GM19324 (cell line): ENCODE measurements around the gene RCC1.
A peak's percentile ranks its signal among the peaks of the same experiment; 100 is the strongest.
"Not testable (repeated sequence)": the region's sequence is repeated elsewhere in the genome, so short reads cannot be mapped to it uniquely, and the experiment has no call there.

ENCODE experiments used
- ATAC-seq: cut with Tn5 transposase; IDR thresholded peaks from one replicate; pipeline ENCODE4 v1.9.1; 2021; ENCODE audit warnings: mild to moderate bottlenecking, moderate library complexity; ENCODE audit not compliant: unreplicated experiment, low FRiP score

RCC1 gene, protein sequence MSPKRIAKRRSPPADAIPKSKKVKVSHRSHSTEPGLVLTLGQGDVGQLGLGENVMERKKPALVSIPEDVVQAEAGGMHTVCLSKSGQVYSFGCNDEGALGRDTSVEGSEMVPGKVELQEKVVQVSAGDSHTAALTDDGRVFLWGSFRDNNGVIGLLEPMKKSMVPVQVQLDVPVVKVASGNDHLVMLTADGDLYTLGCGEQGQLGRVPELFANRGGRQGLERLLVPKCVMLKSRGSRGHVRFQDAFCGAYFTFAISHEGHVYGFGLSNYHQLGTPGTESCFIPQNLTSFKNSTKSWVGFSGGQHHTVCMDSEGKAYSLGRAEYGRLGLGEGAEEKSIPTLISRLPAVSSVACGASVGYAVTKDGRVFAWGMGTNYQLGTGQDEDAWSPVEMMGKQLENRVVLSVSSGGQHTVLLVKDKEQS

DNA sequence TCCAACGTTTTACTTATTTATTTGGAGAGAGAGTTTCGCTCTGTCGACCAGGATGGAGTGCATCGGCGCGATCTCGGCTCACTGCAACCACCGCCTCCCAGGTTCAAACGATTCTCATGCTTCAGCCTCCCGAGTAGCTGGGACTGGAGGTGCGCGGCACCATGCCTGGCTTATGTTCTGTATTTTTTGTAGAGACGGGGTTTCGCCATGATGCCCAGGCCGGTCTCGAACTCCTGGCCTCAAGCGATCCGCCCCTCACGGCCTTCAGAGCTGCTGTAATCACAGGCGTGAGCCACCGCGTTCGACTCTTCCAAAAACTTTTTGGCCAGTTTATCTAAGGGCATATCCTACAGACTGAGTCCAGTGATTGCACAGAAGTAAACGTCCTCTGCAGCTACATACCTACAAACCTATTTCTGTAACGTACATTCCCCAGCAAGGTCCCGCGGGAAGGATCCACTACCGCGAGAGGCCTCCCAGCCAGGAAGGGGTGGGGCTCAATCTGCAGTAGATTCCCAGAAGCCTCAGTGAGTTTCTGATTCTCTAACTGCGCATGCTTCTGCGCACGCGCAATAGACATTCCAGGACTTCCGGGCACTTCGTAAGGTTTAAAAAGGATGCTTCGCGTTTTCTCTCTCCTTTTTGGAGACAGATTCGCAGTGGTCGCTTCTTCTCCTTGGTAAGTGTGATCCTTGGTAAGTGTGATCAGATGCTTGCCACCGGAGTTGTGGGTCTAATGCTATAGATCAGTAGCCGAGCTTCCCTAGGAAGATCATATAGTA lies at the start of gene RCC1:
TSS of gene RCC1 (plus strand) at position 638 of the 782 bp plus-strand sequence. CDS start 23,824 bp downstream, outside the sequence.
- peak; percentile 85 for ATAC-seq

DNA sequence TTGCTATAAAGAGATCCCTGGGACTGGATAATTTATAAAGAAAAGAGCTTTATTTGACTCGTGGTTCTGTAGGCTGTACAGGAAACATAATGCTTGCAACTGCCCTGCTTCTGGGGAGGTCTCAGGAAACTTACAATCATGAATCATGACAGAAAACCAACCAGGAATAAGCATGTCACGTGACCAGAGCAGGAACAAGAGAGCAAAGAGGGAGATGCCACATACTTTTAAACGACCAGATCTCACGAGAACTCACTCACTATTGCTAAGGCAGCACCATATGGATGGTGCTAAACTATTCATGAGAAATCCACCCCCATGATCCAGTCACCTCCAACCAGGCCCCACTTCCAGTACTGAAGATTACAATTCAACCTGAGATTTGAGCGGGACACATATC lies 49.8 kb upstream of the RCC1 start:
- ATAC-seq = no peak

DNA sequence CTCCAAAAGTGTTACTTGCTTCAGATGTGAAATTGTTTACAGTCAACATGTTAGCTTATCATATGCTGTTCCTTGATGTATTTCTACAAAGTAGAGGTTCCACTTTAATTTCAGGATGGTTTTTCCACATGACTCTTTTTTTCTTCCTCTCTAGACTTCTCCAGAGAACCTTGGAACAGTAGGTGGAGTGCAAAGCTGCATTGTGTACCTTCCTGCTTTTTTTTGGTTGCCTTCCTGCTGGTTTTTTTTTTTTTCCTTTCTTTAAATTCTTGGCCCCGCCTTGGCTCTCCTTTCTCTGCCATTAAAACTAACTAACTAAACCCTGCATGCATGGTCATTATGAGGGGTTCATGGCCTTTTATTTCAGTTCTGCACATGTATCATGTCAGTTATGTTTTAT lies 48.2 kb upstream of the RCC1 start:
- no peak for ATAC-seq

DNA sequence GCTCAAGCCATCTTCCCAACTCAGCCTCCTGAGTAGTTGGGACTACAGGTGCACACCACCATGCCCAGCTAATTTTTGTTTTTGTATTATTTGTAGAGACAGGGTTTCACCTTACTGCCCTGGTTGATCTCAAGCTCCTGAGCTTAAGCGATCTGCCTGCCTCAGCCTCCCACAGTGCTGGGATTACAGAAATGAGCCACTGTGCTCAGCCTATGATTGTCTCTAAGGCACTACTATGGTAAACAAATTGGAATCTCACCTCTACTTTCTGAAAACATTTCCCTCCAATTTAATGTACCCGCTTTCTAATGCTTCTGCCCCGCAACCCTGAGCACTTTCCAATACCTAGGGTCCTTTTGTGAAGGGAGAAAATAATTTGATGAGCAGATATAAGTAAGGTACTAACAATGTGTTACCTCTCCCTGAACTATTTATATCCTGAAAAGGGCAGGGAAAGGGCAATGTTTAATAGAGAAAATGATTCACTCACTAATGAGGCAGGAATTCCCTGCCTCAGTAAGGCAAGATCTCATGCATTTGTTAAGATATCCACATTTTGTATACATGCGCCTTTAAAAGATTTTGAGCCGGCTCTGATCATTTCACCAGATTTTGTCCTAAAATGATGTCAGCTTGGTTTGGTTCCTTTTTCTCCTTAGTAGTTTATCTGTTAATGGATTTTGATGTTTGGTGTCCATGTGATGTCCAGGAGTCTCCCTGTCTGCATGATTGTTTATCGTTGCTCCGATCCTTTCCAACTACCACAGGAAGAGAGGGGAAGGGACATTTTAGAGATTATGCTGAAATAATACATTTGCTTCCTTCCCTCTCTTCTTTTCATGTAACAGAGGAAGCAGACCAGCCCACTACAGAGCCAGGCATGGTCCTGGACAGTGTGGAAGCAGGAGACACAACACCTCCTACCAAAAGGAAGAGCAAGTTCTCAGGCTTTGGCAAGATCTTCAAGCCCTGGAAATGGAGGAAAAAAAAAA lies 47.3 kb upstream of the RCC1 start:
- ATAC-seq = no peak

DNA sequence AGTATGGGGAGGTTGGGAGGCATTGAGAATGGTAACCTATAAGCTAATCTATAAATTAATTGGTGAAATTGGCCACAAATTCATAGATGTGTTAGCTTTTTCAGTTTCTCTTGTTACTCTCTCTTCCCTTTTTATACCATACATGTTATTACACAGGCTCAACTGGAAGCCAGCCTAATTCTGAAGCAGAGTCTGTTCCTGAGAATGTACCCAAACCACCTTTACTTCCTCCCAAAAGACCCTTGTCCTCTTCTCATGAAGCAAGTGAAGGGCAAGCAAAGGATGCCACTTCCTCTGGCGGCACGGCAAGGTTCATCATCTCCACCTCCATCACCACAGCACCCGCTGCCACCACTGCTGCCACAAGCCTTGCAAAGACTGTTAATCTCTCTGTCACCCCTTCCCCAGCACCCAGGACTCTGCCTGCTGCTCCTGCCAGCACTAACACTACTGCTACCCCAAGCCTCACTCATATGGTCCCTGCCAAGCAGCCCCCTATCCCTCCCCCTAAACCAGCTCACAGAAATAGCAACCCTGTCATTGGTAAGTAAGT lies 39.5 kb upstream of the RCC1 start:
- ATAC-seq = no peak

DNA sequence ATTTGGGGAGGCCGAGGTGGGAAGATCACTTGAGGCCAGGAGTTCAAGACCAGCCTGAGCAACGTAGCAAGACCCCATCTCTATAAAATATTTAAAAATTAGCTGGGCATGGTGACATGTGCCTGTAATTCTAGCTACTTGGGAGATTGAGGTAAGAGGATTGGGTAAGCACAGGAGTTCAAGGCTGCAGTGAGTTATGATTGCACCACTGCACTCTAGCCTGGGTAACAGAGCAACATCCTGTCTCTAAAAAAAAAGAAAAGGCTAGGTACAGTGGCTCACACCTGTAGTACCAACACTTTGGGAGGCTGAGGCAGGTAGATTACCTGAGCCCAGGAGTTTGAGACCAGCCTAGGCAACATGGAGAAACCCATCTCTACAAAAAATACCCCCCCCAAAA lies 35.7 kb upstream of the RCC1 start:
- no peak for ATAC-seq

DNA sequence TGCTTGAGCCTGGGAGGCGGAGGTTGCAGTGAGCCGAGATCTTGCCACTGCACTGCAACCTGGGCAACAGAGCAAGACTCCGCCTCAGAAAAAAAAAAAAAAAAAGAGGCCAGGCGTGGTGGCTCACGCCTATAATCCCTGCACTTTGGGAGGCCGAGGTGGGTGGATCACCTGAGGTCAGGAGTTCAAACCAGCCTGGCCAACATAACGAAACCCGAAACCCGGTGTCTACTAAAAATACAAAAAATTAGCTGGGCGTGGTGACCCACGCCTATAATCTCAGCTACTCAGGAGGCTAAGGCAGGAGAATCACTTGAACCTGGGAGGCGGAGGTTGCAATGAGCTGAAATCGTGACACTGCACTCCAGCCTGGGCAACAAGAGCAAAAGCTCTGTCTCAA lies 26.3 kb upstream of the RCC1 start:
- ATAC-seq = not testable (repeated sequence)

DNA sequence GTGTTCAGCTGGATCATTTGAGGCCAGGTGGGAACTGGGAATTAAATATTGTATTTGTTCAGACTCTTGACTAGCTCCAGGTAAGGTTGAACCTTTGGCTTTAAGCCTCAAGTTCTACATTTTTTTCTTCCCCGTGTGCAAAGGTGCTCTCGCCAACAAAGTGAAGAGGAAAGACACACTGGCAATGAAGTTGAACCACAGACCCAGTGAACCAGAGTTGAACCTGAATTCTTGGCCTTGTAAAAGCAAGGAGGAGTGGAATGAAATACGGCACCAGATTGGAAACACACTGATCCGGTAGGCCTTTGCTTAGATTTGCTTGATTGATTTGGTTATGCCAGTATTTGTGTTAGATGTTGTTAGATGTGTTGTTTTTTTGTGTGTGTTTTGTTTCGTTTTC lies 25.5 kb upstream of the RCC1 start:
- ATAC-seq = no peak

DNA sequence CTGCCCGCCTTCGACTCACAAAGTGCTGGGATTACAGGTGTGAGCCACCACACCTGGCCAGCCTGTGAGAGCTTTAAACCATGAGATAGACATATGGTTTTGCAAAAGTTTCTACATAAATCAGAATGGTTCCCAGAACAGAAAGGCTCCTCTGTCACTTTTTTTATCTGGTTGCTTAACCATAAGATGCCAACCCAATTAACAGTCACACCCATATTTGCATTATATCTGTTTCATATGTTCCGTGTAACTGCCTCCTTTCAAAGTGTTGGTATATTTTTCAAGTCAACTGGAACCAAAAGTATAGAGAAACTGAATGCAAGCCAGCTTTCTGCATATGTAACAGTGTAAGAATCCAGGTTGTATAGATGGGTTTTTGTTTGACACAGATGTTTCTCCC lies 23.7 kb upstream of the RCC1 start:
- no peak for ATAC-seq

DNA sequence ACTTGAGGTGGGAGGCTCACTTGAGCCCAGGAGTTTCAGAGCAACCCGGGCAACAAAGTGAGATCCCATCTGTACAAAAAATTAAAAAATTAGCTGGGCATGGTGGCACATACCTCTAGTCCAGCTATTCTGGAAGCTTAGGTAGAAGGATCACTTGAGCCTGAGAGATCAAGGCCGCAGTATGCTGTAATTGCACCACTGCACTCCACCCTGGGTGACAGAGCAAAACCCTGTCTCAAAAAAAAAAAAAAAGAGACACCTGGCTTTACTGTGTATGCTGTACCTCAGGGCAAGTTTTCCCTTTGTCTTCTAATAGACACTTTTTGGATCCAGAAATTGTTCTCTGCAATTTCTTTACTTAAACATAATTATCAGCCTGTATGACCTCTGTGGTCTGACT lies 23.1 kb upstream of the RCC1 start:
- ATAC-seq = no peak

DNA sequence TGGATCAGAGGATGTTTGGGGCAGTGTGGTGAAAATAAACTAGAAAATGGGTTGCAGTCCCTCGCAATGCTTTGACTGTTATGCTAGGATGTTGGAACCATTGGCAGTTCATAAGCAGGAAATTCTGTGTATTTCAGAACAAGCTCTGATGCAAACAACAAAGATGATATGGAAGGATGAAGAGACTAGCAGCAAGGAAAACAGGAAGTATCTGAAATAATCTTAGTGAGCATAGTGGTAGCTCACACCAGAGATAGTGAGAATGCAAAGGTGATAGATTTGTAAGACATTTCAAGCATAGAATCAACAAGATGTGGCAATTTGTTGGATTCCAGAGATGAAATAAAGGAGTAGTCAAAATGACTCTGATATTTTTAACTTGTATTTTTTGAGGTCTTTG lies 11.1 kb upstream of the RCC1 start:
- ATAC-seq = no peak

DNA sequence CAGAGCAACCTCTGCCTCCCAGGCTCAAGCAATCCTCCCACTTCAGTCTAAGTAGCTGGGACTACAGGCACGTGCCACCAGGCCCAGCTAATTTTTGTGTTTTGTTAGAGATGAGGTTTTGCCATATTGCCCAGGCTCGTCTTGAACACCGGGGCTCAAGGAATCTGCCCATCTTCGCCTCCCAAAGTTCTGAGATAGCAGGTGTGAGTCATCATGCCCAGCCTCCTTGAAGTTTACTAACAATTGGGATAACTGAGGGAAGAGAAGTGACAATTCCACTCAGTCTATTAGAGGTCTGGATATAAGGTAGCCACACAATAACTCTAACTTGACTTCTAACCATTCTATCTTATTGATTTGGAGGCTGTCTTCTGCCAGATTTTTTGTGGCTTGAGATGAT lies 6.3 kb upstream of the RCC1 start:
- no peak for ATAC-seq

DNA sequence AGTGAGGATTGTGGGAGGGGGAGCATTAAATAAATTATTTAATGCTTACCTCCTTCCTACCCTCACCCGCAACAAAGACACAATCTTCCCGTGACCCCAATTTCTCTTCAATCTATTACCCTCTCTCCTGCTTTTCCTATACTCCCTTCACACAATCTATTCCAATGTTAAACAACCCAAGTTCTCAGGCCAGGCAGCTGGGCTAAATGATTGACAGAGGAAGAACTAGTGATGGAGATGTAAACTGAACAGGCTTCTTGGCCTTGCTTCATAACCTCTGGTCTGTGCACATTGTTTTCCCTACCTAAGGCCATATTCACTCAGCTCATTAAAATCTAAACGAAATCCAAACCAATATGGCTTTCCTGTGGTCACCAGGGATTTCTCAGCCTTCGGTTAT lies 3.9 kb upstream of the RCC1 start:
- ATAC-seq = no peak

DNA sequence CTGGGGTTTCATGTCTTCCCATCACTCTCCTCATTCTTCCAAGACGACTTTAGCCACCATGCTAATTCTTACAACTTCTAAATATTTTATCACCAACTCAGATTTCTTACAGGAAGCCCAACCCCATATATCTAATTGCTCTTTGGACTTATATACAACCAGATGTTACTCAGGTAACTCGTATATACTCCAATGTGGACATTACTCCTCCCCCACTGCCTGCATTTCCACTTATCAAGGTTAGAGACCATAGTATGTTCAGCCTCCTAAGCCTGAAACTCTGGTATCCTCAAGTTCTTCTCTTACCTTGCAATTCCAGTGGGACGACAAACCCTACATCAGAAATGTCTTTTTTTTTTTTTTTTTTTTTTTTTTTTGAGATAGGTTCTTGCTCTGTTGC lies 2.7 kb upstream of the RCC1 start:
- no peak for ATAC-seq

DNA sequence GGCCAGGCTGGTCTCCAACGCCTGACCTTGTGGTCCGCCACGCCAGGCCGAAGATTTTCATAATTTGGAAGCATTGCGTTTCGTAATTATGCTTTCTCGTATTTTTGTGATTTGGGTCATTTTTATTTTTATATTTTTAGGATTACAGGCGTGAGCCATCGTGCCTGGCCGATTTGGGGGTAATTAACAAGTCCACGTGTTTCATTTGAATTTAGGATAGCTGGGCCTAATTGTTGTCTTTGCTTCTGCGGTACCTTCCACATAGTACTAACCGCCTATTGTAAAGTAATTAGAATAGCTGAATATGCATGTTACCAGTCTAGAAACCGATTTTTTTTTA lies 1.0 kb downstream of the RCC1 start:
- ATAC-seq = no peak

DNA sequence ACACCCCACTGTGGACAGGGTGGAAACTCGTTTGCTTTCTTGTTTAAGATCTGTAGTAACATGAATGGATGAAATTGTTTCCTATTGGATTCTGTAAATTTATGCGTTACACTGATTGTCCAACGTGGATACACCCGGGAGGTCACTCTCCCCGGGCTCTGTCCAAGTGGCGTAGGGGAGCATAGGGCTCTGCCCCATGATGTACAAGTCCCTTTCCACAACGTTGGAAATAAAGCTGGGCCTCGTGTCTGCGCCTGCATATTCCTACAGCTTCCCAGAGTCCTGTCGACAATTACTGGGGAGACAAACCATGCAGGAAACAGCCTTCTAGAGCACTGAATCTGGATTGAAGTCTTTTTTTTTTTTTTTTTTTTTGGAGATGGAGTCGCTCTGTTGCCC lies 1.4 kb downstream of the RCC1 start:
- no peak for ATAC-seq

DNA sequence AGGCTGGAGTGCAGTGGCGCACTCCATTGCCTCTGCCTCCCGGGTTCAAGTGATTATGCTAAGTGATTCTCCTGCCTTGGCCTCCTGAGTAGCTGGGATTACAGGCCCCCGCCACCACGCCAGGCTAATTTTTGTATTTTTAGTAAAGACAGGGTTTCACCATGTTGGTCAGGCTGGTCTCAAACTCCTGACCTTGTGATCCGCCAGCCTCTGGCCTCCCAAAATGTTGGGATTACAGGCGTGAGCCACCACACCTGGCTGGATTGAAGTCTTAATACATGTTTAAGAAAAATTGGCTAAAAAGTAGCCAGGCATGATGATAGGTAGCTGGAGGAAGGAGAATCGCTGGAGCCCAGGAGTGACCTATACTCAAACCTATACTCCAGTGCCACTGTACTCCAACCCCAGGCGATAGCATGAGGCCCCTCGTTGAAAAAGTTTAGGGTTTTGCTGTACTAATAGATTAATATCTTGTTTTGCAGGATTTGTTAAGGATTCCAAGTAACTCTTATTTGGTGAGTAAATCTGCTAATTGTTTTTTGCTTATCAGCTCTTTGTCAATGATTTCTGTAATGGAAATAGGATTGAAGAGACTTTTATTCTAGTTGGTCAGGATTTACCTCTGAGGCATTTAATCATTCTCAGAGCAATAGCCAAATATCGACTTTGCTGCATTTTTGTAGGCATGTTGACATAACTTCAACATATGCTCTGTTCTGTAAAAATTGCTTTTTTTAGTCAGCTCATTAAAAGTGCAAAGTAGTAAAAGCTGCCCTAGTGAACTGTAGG lies 2.0 kb downstream of the RCC1 start:
- ATAC-seq = no peak

DNA sequence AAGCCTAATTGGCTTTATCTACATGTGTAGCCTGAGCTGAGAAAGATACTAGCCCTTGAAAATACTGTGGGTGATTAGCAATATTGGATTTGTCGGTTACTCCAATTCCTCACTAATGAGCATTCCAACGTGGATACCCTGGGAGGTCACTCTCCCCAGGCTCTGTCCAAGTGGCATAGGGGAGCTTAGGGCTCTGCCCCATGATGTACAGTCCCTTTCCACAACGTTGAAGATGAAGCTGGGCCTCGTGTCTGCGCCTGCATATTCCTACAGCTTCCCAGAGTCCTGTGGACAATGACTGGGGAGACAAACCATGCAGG lies 2.6 kb downstream of the RCC1 start:
- no peak for ATAC-seq

DNA sequence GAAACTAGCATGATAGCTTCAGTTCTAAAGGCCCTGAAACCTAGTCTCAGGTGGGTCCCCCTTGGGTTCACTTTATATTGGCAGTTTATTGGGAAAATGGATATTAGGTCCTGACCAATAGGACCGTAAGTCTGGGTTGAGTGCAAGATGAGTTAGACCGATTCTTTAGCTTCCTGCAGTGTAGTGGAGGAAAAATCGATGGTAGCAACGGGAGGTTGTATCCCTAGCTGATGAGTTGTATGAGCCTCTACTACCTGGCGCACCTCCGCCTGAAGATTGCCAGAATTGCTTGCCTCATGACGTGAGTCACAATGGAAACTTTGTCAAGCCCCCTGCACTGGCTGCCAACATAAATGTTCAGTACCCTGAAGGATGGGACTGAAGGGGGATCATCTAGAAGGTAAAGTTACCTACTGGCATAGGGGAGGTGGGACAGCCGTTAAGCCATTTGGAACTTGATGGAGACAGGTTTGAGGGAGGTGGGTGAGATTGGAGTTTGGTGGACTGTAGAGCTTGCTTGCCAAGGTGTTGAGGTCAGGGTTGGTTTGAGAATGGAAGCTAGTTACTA lies 3.9 kb downstream of the RCC1 start:
- ATAC-seq = no peak
